Calu3 (cell line): ENCODE results near the gene ITIH3. TPM values are rescaled to one million over a fixed set of nuclear protein-coding genes. Genes with fewer than 3 reads are reported as not detected.

Source experiments
- Bru-seq: library from RNA; stranded (reverse); fragments of 400-500 nt; gene quantifications from one replicate; lab custom pipeline; 2021; lab: Mats Ljungman, UMichigan
- BruChase-seq, 2 experiments: library from RNA; stranded (reverse); fragments of 400-500 nt; gene quantifications; one replicate each; lab custom pipeline; 2021; lab: Mats Ljungman, UMichigan
- BruUV-seq: library from RNA; stranded (reverse); fragments of 400-500 nt; replicated peaks from 2 replicates; lab custom pipeline; 2021; lab: Mats Ljungman, UMichigan
- CTCF ChIA-PET: fragments of 300-600 bp; sonication (Branson Sonifier 250); formaldehyde crosslinking; loops from one replicate; lab custom pipeline; 2022; ENCODE audit warnings: antibody characterized with exemption; lab: Charles Lee
- DNase-seq: peaks from one replicate; pipeline ENCODE4 v3.0.0; 2022
- H3K27ac Mint-ChIP-seq: one replicate; pipeline ENCODE4 v1.8.0; 2022; ENCODE audit warnings: mixed read lengths; ENCODE audit not compliant: unreplicated experiment
- H3K27me3 Mint-ChIP-seq: one replicate; pipeline ENCODE4 v1.8.0; 2022; ENCODE audit warnings: mixed read lengths; ENCODE audit not compliant: unreplicated experiment
- H3K36me3 Mint-ChIP-seq: one replicate; pipeline ENCODE4 v1.8.0; 2022; ENCODE audit warnings: mild to moderate bottlenecking, moderate library complexity, mixed read lengths; ENCODE audit not compliant: insufficient read depth, unreplicated experiment
- H3K4me1 Mint-ChIP-seq: one replicate; pipeline ENCODE4 v1.8.0; 2022; ENCODE audit warnings: mild to moderate bottlenecking, low read depth, mixed read lengths; ENCODE audit not compliant: unreplicated experiment
- H3K4me3 Mint-ChIP-seq: one replicate; pipeline ENCODE4 v1.8.0; 2022; ENCODE audit warnings: mild to moderate bottlenecking, low read depth, moderate library complexity, mixed read lengths; ENCODE audit not compliant: unreplicated experiment
- H3K9me3 Mint-ChIP-seq: one replicate; pipeline ENCODE4 v1.8.0; 2022; ENCODE audit warnings: low read depth, mixed read lengths; ENCODE audit not compliant: unreplicated experiment
- CTCF ChIP-seq: fragments of 200-600 bp; IDR thresholded peaks from one replicate; pipeline ENCODE4 v1.8.0; 2022; ENCODE audit warnings: antibody characterized with exemption; ENCODE audit not compliant: unreplicated experiment
- intact Hi-C: fragments of 100-400 bp; cut with micrococcal nuclease; formaldehyde crosslinking; loops from one replicate; pipeline ENCODE4 v1.10.0; 2022; ENCODE audit not compliant: unreplicated experiment
- long read RNA-seq: library from polyadenylated mRNA; stranded (forward); transcript quantifications from one replicate; pipeline ENCODE4 v2.0.0, GENCODE V29; 2022
- total RNA-seq: library from RNA; stranded (reverse); gene quantifications from 2 replicates; pipeline ENCODE4 v1.2.3, GENCODE V29; 2022

ITIH3 gene
- total RNA-seq (not detected in 2 replicates), Bru-seq, nascent RNA (not detected), BruChase-seq, experiment 1, labeled RNA remaining after a 6-hour chase (percentile 6 among the genes with signal in this experiment), BruChase-seq, experiment 2, labeled RNA remaining after a 2-hour chase (percentile 6 among the genes with signal in this experiment)
- long read RNA-seq = 0 reads

- H3K4me3 Mint-ChIP-seq = no peak within 1 kb of the TSS
- no peak for DNase-seq
- no peak for TF ChIP-seq CTCF
- H3K27ac Mint-ChIP-seq = no peak within 1 kb of the TSS
- H3K9me3 Mint-ChIP-seq = no peaks in the 10 kb centered on the region
- CTCF ChIA-PET = no interaction called here
- peaks cover 40% of the 10 kb centered on the region for H3K27me3 Mint-ChIP-seq
- no peaks in the 10 kb centered on the region for H3K36me3 Mint-ChIP-seq
- intact Hi-C loops = no loop called here
- BruUV-seq = no TSS peak
- no peaks in the 10 kb centered on the region for H3K4me1 Mint-ChIP-seq
These were observed at the start of gene ITIH3 for GRCh38 chr3:52794612-52795099. Gene ITIH3, plus strand, starts transcription at chr3:52794796. Its CDS starts 8 bp downstream, at chr3:52794804.

- no peak for DNase-seq
- CTCF ChIA-PET = no interaction called here
- H3K27ac Mint-ChIP-seq = no peak overlapping the region
- H3K4me1 Mint-ChIP-seq = no peaks in the 10 kb centered on the region
- no peaks in the 10 kb centered on the region for H3K27me3 Mint-ChIP-seq
- no peak for TF ChIP-seq CTCF
- intact Hi-C loops = no loop called here
- H3K9me3 Mint-ChIP-seq = no peaks in the 10 kb centered on the region
- no TSS peak for BruUV-seq
- H3K4me3 Mint-ChIP-seq = no peak overlapping the region
- H3K36me3 Mint-ChIP-seq = peaks cover 36% of the 10 kb centered on the region
These were observed 42.4 kb upstream of the ITIH3 start for GRCh38 chr3:52752045-52752660.

GRCh38 chr3:52754373-52754772, 40.2 kb upstream of the ITIH3 start:
- Mint-ChIP-seq H3K4me3 (no peak overlapping the region), H3K4me1 (no peaks in the 10 kb centered on the region), H3K36me3 (peaks cover 32% of the 10 kb centered on the region), H3K27me3 (no peaks in the 10 kb centered on the region), H3K27ac (no peak overlapping the region), H3K9me3 (no peaks in the 10 kb centered on the region)
- CTCF ChIA-PET = no interaction called here
- BruUV-seq = no TSS peak
- intact Hi-C loops = no loop called here
- DNase-seq = no peak
- TF ChIP-seq CTCF = no peak

- Mint-ChIP-seq H3K9me3 (no peaks in the 10 kb centered on the region), H3K27me3 (no peaks in the 10 kb centered on the region), H3K4me1 (no peaks in the 10 kb centered on the region), H3K4me3 (no peak overlapping the region), H3K27ac (no peak overlapping the region), H3K36me3 (peaks cover 28% of the 10 kb centered on the region)
- no TSS peak for BruUV-seq
- TF ChIP-seq CTCF = no peak
- DNase-seq = no peak
- intact Hi-C loops = no loop called here
- CTCF ChIA-PET = no interaction called here
These were observed 38.5 kb upstream of the ITIH3 start for GRCh38 chr3:52756141-52756540.
